Amniotic epithelial cell (primary cell): Measurements from ENCODE around the gene DHX38.

Experiments used
- DNase-seq: peaks from one replicate; pipeline ENCODE4 v3.0.0-alpha.2; 2010; ENCODE audit warnings: low read depth

DHX38 gene

GRCh38 chr16:72122308-72122707, 28.7 kb downstream of the DHX38 start:
- DNase-seq = no peak

GRCh38 chr16:72122916-72123315, 29.3 kb downstream of the DHX38 start:
- no peak for DNase-seq

GRCh38 chr16:72123426-72123825, 29.8 kb downstream of the DHX38 start:
- DNase-seq = no peak

DNA sequence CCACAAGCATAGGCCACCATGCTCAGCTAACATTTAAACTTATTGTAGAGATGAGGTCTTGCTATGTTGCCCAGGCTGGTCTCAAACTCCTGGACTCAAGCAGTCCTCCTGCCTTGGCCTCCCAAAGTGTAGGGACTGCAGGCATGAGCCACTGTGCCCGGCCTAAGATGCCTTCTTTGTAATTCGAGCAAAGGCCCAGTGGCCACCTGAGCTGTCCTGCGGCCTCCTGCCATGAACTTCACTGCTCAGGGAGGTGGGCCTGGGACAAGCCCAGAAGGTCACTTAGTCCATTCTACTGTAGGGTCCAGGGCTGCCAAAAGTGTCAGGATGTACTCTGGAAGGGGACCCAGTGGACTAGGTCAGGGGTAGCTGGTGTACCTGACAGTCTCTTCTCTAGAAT, 30.5 kb downstream of the DHX38 start:
- no peak for DNase-seq

GRCh38 chr16:72124761-72125634, 31.4 kb downstream of the DHX38 start:
- DNase-seq = peak; percentile 56

- DNase-seq = no peak
These were observed 32.2 kb downstream of the DHX38 start for GRCh38 chr16:72125635-72126428.

DNA sequence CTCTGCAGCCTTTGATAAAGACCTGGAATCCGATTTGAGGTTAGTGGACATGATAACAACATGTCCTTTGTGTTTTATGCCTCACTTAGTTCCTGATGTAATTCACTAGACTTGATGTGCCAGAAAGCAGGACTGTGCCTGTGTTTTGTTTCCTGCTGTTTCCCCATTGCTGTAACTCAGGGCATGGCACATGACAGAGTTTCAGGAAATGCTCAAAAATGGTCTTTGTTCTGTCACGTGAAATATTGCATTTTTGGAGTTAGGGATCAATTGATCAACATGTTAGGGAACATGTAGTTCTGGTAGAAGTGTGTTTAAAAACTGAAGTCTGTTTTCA, 32.8 kb downstream of the DHX38 start:
- DNase-seq = no peak

- no peak for DNase-seq
These were observed 35.1 kb downstream of the DHX38 start for GRCh38 chr16:72128701-72129100.

GRCh38 chr16:72129976-72130656, 36.5 kb downstream of the DHX38 start:
- no peak for DNase-seq

- DNase-seq = peak; percentile 90
These were observed 37.4 kb downstream of the DHX38 start for GRCh38 chr16:72131036-72131435.

DNA sequence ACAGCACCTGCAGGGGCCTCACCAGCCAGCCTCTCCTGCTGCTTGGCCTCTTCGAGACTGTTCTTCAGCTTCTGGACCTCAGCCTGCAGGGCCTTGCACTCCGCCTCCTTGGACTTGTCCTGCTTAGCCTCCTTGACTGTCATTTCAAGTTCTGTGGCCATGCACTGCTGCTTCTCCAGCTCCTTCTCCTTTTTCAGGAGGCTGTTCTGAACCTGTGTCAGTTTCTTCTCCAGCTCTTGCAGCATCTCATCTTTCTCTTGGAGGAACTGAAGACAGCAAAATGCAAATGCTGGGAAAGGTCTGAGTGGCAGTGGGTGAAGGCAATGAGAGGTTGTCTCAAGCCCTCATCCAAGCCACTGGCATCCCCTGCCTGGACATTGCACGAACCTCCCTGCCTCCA, 39.1 kb downstream of the DHX38 start:
- no peak for DNase-seq

- DNase-seq = no peak
These were observed 40.9 kb downstream of the DHX38 start for GRCh38 chr16:72134507-72134906.

- no peak for DNase-seq
These were observed 43.9 kb downstream of the DHX38 start for GRCh38 chr16:72137380-72138063.

DNA sequence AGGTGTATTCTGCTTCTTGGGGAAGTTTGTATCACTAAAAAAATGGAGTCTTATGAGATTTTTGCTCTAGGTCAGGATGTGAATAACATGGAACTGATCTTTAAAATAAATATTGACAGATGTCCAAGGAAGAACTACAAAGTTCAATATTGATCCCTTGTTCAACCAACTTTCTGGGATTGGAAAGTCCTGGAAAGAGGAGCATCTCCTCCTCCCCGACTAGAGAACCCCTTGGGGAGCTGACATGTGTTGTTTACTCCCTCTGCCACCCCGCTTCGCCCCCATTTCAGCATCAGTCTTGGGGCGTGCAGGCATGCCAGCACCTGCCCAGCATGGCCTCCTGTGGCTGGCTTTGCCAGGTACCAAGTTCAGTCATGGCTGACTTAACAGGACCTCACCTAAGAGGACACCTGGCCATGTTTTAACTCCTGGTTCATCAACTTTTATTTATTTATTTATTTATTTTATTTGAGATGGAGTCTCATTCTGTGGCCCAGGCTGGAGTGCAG, 44.5 kb downstream of the DHX38 start:
- DNase-seq = no peak

- DNase-seq = no peak
These were observed 46.3 kb downstream of the DHX38 start for GRCh38 chr16:72139908-72140307.

DNA sequence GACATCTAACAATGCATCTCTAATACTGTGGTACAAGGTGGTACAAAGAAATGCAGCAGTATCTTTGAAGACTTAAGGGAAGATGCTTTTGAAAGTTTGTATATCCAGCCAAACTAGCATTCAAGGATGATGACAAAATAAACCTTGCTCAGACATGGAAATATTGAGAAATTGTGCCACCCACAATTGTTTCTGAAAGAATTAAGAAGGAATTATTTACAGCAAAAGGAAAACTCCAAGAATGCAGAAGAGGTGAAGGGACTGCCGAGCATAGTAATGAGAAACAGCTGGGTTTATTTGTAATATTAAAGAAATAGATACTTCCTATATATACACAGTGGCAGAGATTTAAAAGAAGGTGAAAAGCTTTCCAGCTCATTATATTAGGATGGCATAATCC, 48.8 kb downstream of the DHX38 start:
- DNase-seq = no peak

DNA sequence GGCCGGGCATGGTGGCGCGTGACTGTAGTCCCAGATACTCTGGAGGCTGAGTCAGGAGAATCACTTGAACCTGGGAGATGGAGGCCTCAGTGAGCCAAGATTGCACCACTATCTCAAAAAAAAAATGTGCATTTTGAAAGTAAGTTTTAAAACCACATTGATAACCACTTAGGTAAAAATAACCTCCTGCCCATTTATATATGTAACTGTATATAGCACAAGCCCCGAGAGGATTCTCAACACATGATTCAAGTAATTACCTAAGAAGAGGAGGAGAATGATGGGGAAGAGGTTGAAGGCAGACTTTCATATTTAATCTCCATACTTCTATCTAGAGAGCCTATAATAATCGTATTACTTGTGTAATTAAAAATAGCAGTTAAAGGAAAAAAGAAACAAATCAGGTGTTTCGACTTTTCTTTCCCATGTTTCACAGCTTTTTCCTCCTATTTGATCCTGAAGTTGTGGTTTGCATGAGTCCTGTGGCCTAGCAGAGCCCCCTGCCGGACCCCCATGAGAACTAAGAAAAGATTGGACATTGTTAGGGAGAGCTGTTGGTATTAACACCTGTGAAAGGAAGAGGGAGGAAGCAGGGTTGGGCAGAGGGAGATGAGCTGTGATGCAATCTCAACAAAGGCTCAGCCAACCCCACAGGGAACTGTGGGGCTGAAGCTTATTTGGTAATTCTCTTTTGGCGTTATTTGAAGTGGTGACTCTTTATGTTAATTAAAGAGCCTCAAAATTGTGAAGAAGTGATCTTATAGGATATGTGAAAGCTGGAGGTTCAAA, 56.2 kb downstream of the DHX38 start:
- no peak for DNase-seq

GRCh38 chr16:72159386-72159785, 65.7 kb downstream of the DHX38 start:
- DNase-seq = no peak

DNA sequence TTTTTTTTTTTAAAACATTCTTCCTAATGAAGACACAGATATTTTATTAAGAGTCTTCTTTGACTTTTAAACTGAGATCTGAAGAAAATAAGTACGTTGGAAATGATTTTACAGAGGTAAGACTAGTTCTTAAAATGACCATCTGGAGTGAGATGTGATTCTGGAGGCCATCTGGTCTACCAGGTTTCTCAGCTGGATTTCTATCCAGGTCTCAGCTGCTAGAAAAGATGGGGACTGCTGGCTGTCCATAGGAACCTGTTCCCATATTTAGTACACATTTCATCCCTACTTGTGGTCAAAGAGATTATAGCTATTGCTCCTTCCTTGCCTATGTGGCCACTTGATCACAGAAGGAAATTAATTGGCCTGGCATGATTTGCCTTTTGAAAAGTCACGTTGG, 66.2 kb downstream of the DHX38 start:
- DNase-seq = no peak

DNA sequence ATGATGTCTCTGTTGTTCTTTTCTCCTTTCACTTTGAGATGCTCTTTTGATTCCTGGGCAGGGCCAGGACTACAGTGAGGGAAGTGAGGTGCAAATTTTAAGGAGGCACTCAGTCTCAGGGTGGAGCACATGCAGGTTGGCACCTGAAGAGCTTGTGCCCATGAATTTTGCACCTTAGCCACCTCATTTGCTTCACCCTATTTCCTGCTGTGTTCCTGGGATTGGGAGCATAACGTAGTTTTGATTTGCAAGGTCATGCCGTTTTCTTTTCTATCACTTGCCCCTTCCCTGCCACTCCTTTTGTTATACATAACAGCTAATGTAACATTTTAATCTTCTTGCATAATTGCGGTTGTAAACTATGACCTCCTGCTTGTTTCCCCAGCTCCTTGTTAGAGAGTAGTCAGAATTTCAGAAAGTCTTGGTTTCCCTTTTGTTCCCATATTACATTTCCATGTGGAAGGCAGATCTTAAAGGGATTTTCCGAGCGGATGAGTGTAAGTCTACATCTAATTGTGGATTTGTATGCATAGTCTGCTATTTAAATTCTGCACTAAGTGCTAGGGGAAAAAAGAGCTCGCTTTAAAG, 68.6 kb downstream of the DHX38 start:
- no peak for DNase-seq
